GM21619 (cell line): ENCODE data around the gene PRPF19.

Source experiments
- ATAC-seq: cut with Tn5 transposase; IDR thresholded peaks from one replicate; pipeline ENCODE4 v1.9.1; 2021; ENCODE audit not compliant: unreplicated experiment

Gene PRPF19

GRCh38 chr11:60924110-60924905 lies 17.9 kb upstream of the PRPF19 start, which contains the start of gene TMEM132A:
Gene TMEM132A (plus strand): TSS chr11:60924460. CDS start chr11:60924634, 174 bp downstream.
- no peak for ATAC-seq

DNA sequence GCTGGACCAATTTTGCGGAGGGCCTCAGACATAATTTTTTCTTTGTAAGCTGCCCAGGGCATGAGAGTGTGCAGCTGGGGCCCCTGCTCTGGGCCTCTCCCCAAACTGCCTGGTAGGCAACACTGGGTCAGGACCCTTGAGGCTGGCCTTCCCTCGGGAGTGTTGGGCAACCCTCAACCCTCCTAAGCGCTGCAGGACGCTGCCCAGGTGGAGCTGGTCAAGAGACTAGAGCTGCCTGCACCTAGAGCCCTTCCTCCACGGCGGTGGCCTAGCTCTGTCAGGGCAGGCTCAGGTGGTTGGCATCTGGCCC lies 17.4 kb upstream of the PRPF19 start:
- ATAC-seq = no peak

DNA sequence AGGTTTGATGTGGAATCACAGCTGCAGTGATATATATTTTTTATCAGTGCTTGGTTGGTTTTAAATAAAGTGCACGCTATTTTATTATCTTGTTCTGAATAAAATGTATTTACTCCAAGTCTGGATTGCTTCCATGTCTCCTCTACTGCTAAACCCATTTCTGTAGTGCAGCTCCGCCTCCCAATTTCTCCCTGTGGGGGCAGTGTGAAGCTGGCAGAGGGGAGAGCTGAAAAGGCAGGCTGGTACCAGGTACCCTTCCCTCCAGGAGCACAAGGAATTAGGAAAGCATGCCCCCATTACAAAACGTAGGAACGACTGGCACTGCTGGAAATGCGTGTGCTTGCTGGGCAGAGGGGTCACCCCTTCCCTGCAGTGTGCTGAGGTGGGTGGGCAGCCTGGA lies 16.9 kb upstream of the PRPF19 start:
- ATAC-seq = no peak

GRCh38 chr11:60922906-60923305 lies 16.5 kb upstream of the PRPF19 start:
- no peak for ATAC-seq

DNA sequence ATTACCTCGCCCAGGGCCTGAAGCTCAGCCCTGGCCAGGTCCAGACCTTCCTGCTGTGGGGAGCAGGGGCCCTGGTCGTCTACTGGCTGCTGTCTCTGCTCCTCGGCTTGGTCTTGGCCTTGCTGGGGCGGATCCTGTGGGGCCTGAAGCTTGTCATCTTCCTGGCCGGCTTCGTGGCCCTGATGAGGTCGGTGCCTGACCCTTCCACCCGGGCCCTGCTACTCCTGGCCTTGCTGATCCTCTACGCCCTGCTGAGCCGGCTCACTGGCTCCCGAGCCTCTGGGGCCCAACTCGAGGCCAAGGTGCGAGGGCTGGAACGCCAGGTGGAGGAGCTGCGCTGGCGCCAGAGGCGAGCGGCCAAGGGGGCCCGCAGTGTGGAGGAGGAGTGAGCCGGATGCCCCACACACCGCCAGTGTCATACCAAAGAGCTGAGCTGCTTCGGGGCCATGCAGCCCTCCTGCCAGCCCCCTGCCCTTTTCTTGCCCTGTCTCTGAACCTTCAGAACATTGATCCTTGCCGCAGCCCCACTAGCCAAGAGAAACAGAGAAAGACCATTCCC lies 15.5 kb upstream of the PRPF19 start:
- ATAC-seq = no peak

GRCh38 chr11:60921259-60921658 lies 14.9 kb upstream of the PRPF19 start:
- no peak for ATAC-seq

GRCh38 chr11:60919956-60920355 lies 13.6 kb upstream of the PRPF19 start:
- ATAC-seq = no peak

- no peak for ATAC-seq
These were observed 12.9 kb upstream of the PRPF19 start for GRCh38 chr11:60919320-60919719.

DNA sequence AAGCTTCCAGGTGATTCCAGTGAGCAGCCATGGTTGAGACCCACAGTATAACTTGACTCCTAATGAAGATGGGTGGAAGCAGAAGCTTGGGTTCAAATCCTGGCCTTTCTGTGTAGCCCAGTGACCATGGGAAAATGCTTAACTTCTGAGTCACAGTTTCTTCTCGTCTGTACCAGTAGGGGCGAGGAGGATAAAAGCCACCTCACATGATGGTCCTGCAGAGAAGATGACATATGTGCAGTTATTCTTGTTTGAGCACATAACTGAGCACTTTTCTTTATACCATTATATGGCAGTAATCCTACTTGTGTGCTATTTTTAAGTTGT lies 12.5 kb upstream of the PRPF19 start:
- ATAC-seq = no peak

- no peak for ATAC-seq
These were observed 12.0 kb upstream of the PRPF19 start for GRCh38 chr11:60918251-60918938.

DNA sequence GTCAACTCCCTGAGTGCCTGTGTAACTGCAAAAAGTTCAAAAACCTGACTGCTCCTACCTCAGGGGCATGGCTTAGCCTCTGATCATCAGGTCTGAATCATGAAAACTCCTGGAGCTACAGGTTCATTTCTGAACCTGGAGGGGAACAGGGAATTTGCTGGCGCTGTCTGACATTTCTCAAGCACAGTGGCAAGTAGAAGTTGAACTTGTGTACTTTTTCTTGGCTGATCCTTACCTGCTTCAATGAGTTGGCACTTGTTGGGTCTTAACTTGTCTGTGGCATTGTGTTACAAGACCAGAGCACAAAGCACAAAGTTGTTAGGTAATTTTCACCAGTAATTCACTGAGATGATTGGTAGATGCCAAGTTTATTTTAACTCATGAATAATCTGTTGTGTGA lies 10.9 kb upstream of the PRPF19 start:
- no peak for ATAC-seq

GRCh38 chr11:60916669-60917206 lies 10.4 kb upstream of the PRPF19 start:
- ATAC-seq = no peak

DNA sequence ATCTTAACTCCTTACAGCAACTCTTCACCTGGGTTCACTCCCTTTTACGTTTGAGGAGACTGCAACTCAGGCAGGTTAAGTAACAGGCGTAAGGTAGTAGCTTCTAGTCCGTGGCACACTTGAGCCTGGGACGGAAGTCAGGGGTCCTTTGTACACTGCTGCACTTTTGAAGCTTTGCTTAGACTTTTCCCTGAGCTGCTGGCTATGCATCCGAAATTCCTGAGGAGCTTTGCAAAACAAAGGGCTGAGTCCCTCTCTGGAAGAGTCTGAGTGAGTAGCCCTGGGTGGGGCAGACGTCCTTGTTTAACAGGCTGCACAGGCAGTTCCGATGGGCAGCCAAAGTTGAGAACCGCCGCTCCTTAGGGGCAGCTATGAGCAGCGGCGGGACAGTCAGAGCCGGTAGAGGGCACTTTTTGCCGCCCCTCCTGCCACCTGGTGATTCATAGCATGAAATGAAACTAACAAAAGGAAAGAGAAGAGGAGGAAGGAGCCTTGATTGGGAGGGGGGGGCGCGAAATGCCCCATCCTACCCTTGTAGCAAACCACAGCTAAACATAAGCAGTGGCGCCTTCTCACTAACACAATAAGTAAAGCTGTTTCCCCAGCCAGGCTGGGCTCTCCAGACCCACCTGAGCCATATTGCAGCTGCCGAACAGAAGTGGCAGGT lies 9.0 kb upstream of the PRPF19 start:
- peak; percentile 51 for ATAC-seq

- ATAC-seq = peak; percentile 2
These were observed 8.4 kb upstream of the PRPF19 start for GRCh38 chr11:60914633-60915247.

GRCh38 chr11:60913793-60914632 lies 7.6 kb upstream of the PRPF19 start, which contains the start of gene TMEM109:
Gene TMEM109 (plus strand): TSS chr11:60914158. CDS start chr11:60919694, 5,536 bp downstream.
- peak; percentile 36 for ATAC-seq

GRCh38 chr11:60912851-60913528 lies 6.6 kb upstream of the PRPF19 start:
- no peak for ATAC-seq

DNA sequence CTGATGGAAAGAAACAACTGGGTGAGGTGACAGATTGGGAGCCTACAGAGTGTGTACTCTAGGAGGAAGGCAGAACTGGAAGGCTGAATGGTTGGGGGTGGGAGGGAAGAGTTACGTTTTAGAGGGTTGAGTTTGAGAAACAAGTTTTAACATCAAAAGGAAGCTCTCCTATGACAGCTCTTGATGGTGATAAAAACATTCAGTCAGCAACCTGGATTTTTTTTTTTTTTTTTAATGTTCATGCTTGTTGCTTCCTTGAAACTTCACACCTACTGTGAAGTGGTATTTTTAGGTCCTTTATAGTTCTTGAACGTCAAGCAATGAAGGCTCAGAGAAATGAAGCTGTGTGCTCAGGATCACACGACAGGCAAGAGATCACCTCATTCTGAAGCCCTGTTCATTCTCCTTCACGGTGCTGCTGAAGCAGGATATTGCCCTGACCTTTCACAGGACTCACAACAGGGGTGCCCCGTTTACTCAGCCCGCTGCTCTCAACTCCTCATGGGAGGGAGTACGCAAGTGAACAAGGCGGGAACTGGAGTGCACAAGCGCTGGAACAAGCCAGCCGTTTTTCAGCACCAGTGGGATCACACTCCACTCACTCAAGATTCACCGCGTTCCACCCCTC lies 6.0 kb upstream of the PRPF19 start:
- no peak for ATAC-seq

GRCh38 chr11:60910711-60911380 lies 4.5 kb upstream of the PRPF19 start:
- ATAC-seq = no peak

- ATAC-seq = peak; percentile 29
These were observed 3.9 kb upstream of the PRPF19 start for GRCh38 chr11:60910281-60910687.
